HepG2 (cell line): ENCODE measurements around the gene TMC8. TPM values are rescaled to one million over a fixed set of nuclear protein-coding genes. Genes with fewer than 3 reads are reported as not detected.

Experiments used
- DNMT1 ChIP-seq: sonication (generic); formaldehyde crosslinking; IDR thresholded peaks from 2 replicates; pipeline ENCODE4 v1.5.1; 2020; ENCODE audit warnings: mild to moderate bottlenecking, missing genetic modification reagents
- DPF2 ChIP-seq: sonication (generic); formaldehyde crosslinking; IDR thresholded peaks from 2 replicates; pipeline ENCODE4 v1.4.0; 2020; ENCODE audit warnings: mild to moderate bottlenecking, low read depth, missing genetic modification reagents, borderline replicate concordance
- DRAP1 ChIP-seq: IDR thresholded peaks from 2 replicates; pipeline ENCODE4 v1.6.1; 2016; ENCODE audit warnings: missing genetic modification reagents, missing compliant biosample characterization
- ESRRA ChIP-seq: sonication (generic); formaldehyde crosslinking; IDR thresholded peaks from 2 replicates; pipeline ENCODE4 v1.5.1; 2020; ENCODE audit warnings: mild to moderate bottlenecking, low read depth, missing genetic modification reagents
- NFE2L2 ChIP-seq: fragments of 150-350 bp; IDR thresholded peaks from 2 replicates; pipeline ENCODE4 v1.6.1; 2014; ENCODE audit warnings: low read length
- PPARG ChIP-seq: conservative IDR thresholded peaks from 2 replicates; pipeline ENCODE4 v1.6.1; 2016; ENCODE audit warnings: missing biosample characterization, missing genetic modification reagents
- SIN3A ChIP-seq: IDR thresholded peaks from 2 replicates; pipeline ENCODE4 v1.6.1; 2011; ENCODE audit warnings: low read depth, mild to moderate bottlenecking, control low read depth, low read length, borderline replicate concordance
- ZNF773 ChIP-seq: sonication (generic); formaldehyde crosslinking; IDR thresholded peaks from 2 replicates; pipeline ENCODE4 v1.4.0; 2020; ENCODE audit warnings: missing genetic modification reagents, borderline replicate concordance
- polyA plus RNA-seq, 8 experiments: library from polyadenylated mRNA; depleted of rRNA in 3 of 8; stranded (reverse) in 7 of 8; unstranded in 1 of 8; fragments of >200 nt; fragmentation: Illumina TruSeq in 4 of 8; extraction: Trizol in 4 of 8; gene quantifications; 2 replicates each; pipeline versions ENCODE4 v1.2.1 to v1.2.3, GENCODE V29; 2011 to 2016; ENCODE audit warnings: low read depth in 4 of 8, missing spikeins in 1 of 8, mixed read lengths in 1 of 8; ENCODE audit not compliant: insufficient read depth in 1 of 8
- total RNA-seq, 5 experiments: library from RNA; depleted of rRNA; stranded (reverse); fragments of >200 nt; fragmentation: Illumina TruSeq; extraction: Trizol; gene quantifications; 2 replicates each; pipeline ENCODE4 v1.2.3, GENCODE V29; 2016; ENCODE audit warnings: low read depth in 1 of 5
- TF ChIP-seq, protein P1 (sequence below): sonication (generic); formaldehyde crosslinking; IDR thresholded peaks from 2 replicates; pipeline ENCODE4 v1.4.0; 2020; ENCODE audit warnings: missing genetic modification reagents, borderline replicate concordance
- TF ChIP-seq, protein P2 (sequence below): sonication (generic); formaldehyde crosslinking; IDR thresholded peaks from 2 replicates; pipeline ENCODE4 v1.5.1; 2020; ENCODE audit warnings: missing genetic modification reagents, mild to moderate bottlenecking, borderline replicate concordance
- TF ChIP-seq, protein P3 (sequence below): IDR thresholded peaks from 2 replicates; pipeline ENCODE4 v1.6.1; 2016; ENCODE audit warnings: missing compliant biosample characterization, missing genetic modification reagents, borderline replicate concordance
- TF ChIP-seq, protein P4 (sequence below): sonication (generic); formaldehyde crosslinking; conservative IDR thresholded peaks from 2 replicates; pipeline ENCODE4 v1.8.0; 2022; ENCODE audit warnings: low read depth, missing genetic modification reagents

Gene TMC8
- total and polyA plus RNA-seq, 2 of the 13 experiments (the other 11 are each of a cell fraction or from before 2014, with no cell fraction given), result 0.53 to 7.8 TPM

- TF ChIP-seq SIN3A (no peak), DPF2 (CRISPR knock-in tag) (no peak), DRAP1 (CRISPR knock-in tag) (no peak), ZNF773 (CRISPR knock-in tag) (no peak), PPARG (CRISPR knock-in tag) (no peak), ESRRA (CRISPR knock-in tag) (no peak), DNMT1 (CRISPR knock-in tag) (no peak), NFE2L2 (no peak)
- TF ChIP-seq, protein P1, sequence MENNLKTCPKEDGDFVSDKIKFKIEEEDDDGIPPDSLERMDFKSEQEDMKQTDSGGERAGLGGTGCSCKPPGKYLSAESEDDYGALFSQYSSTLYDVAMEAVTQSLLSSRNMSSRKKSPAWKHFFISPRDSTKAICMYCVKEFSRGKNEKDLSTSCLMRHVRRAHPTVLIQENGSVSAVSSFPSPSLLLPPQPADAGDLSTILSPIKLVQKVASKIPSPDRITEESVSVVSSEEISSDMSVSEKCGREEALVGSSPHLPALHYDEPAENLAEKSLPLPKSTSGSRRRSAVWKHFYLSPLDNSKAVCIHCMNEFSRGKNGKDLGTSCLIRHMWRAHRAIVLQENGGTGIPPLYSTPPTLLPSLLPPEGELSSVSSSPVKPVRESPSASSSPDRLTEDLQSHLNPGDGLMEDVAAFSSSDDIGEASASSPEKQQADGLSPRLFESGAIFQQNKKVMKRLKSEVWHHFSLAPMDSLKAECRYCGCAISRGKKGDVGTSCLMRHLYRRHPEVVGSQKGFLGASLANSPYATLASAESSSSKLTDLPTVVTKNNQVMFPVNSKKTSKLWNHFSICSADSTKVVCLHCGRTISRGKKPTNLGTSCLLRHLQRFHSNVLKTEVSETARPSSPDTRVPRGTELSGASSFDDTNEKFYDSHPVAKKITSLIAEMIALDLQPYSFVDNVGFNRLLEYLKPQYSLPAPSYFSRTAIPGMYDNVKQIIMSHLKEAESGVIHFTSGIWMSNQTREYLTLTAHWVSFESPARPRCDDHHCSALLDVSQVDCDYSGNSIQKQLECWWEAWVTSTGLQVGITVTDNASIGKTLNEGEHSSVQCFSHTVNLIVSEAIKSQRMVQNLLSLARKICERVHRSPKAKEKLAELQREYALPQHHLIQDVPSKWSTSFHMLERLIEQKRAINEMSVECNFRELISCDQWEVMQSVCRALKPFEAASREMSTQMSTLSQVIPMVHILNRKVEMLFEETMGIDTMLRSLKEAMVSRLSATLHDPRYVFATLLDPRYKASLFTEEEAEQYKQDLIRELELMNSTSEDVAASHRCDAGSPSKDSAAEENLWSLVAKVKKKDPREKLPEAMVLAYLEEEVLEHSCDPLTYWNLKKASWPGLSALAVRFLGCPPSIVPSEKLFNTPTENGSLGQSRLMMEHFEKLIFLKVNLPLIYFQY (CRISPR knock-in tag), result no peak
- TF ChIP-seq, protein P2, sequence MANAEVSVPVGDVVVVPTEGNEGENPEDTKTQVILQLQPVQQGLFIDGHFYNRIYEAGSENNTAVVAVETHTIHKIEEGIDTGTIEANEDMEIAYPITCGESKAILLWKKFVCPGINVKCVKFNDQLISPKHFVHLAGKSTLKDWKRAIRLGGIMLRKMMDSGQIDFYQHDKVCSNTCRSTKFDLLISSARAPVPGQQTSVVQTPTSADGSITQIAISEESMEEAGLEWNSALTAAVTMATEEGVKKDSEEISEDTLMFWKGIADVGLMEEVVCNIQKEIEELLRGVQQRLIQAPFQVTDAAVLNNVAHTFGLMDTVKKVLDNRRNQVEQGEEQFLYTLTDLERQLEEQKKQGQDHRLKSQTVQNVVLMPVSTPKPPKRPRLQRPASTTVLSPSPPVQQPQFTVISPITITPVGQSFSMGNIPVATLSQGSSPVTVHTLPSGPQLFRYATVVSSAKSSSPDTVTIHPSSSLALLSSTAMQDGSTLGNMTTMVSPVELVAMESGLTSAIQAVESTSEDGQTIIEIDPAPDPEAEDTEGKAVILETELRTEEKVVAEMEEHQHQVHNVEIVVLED (CRISPR knock-in tag), result no peak
- TF ChIP-seq, protein P3, sequence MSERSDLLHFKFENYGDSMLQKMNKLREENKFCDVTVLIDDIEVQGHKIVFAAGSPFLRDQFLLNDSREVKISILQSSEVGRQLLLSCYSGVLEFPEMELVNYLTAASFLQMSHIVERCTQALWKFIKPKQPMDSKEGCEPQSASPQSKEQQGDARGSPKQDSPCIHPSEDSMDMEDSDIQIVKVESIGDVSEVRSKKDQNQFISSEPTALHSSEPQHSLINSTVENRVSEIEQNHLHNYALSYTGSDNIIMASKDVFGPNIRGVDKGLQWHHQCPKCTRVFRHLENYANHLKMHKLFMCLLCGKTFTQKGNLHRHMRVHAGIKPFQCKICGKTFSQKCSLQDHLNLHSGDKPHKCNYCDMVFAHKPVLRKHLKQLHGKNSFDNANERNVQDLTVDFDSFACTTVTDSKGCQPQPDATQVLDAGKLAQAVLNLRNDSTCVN, result no peak
- TF ChIP-seq, protein P4, sequence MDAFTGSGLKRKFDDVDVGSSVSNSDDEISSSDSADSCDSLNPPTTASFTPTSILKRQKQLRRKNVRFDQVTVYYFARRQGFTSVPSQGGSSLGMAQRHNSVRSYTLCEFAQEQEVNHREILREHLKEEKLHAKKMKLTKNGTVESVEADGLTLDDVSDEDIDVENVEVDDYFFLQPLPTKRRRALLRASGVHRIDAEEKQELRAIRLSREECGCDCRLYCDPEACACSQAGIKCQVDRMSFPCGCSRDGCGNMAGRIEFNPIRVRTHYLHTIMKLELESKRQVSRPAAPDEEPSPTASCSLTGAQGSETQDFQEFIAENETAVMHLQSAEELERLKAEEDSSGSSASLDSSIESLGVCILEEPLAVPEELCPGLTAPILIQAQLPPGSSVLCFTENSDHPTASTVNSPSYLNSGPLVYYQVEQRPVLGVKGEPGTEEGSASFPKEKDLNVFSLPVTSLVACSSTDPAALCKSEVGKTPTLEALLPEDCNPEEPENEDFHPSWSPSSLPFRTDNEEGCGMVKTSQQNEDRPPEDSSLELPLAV, result no peak
These were observed 7.0 kb downstream of the TMC8 start (continued) for GRCh38 chr17:78137392-78138203.
